C1 segment of cervical spinal cord (tissue), 14 donors: ENCODE data around the gene HCCS.

Experiments
- DNase-seq, 14 donors: peaks; one replicate each; lab custom pipeline; 2025; lab: John Stamatoyannopoulos, UW

Gene HCCS

DNA sequence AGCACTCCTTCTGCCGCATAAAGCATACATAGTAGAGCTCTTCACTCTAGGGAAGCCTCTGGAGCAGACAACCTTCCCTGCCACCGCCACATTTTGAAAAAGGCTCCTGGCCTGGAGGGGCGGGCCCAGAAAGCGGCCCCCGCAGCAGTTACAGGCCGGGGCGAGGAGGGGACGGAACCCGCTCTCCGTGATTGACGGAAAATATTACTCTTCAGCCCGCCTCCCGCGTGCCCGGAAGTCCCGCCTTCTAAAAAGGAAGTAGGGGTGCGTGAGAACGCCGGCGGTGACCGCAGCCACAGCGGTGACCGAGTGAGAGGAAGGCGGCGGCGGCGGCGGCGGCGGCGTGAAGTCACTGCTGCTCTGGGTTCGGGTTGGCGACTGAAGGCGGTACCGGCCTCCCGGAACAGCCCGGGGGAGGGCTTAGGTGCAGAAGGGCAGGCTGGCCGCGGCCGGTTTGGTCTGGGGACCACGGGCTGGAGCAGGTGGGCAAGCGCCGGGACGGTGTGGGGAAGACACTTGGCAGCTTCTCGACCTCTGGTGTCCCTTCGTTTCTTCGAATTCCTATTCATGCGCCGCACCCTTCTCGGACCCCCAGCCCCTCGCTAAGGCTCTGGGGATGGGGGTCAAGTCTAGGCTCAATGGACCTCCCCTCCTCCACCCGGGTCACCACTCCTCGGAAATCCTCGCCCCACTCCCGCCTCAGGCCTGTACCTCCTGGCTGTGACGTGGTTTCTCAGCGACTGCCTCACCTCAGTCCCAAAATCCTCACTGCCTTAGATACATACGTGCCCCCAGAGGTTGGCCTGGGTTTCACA, at the start of gene HCCS:
Gene HCCS (plus strand): TSS at position 296 of the 815 bp plus-strand sequence. CDS start 729 bp downstream, outside the sequence.
- DNase-seq = peak in 13 of 14 donors; percentile 5 to 83 (median 64)

- no peak for DNase-seq
Measured at GRCh38 chrX:11064276-11064675, 46.9 kb upstream of the HCCS start.

DNA sequence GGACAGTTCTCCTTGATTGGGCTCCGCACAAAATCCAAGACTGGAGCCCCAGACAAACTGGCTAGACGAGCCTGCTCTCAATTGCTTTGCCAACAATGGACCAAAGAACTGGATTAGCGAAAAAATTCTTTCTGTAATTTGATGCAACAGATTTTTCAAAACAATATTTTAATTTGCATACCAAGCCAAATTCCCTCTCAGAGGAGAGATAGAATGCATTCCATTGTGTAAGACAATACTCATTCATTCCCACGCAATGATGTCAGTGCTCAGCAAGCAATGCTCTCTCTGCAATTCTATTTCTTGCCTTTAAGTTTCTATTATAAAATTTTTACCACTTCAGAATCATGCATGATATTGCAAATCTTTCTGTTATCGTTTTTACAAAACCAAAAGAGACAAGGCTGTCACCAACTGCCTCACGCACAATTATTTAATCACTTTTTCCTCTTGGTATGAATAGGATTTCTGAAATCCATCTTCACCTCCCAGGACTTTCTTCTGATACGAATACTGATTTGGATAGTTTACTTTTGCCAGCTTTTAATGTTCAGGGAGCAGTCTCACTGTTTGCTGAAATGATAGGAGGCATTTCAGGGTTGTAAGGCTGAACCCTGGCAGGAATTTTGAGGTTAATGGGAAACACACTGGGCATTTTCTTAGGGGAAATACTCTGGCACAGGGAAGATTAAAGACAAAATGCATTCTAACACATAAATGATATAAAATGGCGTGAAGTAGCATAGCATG, 46.1 kb upstream of the HCCS start:
- DNase-seq = peak in 1 of 14 donors; percentile 16

DNA sequence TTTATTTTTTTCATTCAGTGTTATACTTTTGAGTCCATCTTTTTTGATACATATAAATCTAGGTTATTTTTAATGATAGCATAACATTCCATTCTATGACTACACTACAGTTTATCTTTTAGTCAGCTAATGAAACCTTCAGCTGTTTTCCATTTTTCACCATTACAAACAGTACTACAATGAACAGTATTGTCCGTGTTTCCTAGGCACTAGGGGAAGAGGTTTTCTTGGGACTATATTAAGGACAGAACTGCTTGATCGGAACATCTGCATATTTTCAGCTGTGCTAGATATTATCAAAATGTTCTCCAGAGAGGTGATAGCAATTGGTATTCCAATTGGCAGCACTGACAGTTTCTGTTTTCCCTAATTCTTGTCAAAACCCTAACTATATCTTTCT, 44.3 kb upstream of the HCCS start:
- DNase-seq = no peak

DNA sequence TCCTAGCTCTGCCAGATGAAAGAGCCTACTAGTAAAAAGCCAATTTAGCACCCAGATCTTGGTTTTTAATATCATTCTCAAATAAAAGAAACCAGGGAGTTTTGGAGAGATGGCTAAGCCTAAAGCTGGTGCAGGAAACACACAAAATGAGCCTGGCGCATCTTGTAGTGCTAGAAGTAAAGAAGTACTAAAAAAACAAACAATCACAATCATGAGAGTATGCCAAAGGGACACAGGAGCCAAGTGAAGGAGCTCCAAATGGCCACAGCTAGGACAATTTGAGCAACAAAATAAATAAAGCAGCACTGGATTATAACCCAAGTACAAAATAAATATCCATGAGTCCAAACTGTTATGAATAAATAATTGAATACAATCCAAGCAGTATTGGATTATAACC, 37.8 kb upstream of the HCCS start:
- no peak for DNase-seq

DNA sequence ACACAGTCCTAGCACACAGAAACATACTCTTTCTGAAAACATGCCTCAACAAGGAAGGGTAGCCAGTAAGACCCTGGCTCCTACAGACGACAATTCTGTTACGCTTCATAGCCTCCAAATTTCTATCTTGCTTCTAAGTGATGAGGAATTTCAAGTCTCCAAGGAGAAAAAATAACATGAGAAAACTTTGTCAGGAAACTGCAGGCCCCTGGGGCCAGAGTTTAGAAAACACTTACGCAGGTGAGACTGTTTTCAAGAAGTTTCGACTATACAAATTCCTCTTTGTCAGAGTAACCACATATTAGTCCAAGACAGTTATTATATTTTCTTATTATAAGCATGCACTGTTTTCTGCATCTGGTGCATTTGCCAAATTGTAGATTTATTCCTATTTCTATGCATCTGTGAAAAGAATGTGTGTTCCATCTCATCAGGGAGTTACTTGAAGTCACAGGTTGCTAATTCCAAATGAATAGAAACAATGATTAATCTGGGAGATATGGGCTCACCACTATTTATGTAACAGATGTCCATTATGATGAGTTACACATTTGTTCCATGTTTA, 30.3 kb upstream of the HCCS start:
- no peak for DNase-seq

DNA sequence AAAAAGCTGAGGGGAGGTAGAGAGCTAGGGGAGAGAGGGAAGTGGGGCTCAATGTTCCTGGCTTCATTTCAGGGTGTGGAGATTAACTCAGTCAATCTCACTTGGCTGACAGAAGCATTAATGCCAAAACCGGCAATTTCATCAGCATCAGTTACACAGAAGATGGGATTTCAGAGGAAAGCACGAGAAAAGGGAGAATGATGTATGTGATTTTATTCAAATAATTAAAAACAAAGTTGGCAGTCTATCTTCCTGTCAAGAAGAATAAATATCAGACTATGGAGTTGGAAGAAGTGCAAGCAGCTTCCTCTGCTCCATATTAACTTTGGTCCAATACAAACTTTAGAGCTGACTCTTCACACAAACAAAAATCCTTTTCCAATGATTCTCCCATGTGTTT, 29.6 kb upstream of the HCCS start:
- DNase-seq = no peak

DNA sequence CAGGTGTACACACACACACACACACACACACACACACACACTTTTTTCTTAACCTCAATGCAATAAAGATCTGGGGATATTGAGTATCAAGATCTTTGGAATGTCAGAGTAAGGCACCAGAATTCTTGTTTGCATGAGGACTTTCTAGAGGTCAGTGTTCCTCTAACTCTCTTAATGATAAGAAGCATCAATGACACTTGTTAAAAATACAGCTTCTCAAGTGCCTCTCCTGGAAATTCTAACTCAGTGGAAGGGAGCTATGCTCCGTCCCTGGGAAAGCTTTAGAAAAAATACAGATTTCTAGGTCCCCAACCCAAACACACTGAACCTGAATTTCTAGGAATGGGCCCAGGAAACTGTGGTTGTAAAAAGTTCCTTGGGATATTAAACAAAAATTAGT, 25.8 kb upstream of the HCCS start:
- DNase-seq = no peak

DNA sequence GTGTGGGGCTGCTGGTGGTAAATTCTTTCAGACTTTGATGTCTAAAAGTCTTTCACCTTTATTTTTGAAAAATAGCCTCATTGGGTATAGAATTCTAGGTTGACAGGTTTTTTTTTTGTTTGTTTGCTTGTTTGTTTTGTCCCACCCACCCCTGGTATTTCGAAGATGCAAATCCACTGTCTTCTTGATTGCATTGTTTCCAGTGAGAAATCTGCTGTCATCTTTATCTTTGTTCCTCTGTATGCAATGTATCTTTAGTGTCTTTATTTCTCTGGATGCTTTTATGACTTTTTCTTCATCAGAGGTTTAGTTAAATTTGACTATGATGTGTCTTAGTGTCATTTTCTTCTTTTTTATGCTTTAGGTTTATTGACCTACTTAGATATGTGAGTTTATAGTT, 21.3 kb upstream of the HCCS start:
- DNase-seq = no peak

- DNase-seq = no peak
Measured at GRCh38 chrX:11097933-11098332, 13.2 kb upstream of the HCCS start.

DNA sequence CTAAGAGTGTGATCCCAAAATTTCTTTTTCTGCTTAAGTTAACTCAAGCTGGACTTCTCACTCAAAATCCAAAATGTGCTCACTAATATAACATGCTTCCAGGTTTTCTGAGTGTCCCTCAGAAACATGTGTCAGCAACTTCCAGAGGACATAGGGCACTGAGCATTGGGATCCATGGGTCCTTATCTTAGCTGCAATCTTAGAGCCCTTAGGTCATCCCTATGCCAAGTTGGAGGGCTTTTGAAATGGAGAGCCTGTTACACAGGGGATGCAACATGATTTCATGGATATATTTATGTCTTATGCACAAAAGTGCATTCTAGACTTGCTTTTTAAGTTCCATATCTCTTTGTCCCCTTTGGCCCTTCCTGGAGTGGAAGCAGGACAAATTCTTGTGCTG, 11.7 kb upstream of the HCCS start:
- DNase-seq = no peak

GRCh38 chrX:11100281-11101035, 10.7 kb upstream of the HCCS start:
- DNase-seq = peak in 1 of 14 donors; percentile 8

- no peak for DNase-seq
Measured at GRCh38 chrX:11103006-11103405, 8.1 kb upstream of the HCCS start.

DNA sequence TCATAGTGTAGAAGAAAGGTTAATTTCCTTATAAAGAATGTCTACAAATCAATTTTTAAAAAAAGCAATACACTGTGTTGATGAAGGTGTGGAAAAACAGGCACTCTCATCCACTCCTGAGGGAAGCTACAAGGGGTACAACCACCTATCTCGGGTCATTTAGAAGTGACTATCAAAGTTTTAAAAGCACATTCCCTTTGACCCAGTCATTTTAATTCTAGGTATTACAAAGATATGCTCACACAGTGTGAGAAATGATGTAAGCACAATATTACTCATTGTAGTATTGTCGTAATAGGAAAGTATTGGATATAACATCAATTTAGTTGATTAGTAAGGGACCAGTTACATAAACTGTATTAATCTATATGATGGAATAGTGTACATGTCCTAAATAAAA, 7.4 kb upstream of the HCCS start:
- no peak for DNase-seq

DNA sequence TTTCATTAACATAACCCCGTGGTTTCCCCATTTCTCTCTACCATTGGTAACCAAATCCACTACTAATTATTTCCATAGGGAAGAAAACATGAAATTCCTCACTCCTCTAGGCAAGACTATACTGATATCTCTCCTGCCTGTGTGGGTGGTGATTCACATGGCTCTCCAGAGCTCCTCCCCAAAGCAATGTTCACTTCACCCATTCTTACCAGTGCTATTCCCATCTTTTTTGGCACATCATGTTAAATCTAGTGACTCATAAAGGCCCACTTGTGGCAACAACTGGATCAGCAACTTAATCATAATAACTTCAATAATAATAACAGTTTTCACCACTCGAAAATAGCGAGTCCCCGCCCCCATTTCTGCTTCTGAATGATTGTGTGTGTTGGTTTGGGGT, 6.1 kb upstream of the HCCS start:
- no peak for DNase-seq

- DNase-seq = no peak
Measured at GRCh38 chrX:11108253-11108941, 2.7 kb upstream of the HCCS start.

- no peak for DNase-seq
Measured at GRCh38 chrX:11109968-11110367, 1.2 kb upstream of the HCCS start.

GRCh38 chrX:11111947-11112346, 815 bp downstream of the HCCS start:
- DNase-seq = no peak

GRCh38 chrX:11113731-11114130, 2.6 kb downstream of the HCCS start:
- DNase-seq = no peak

DNA sequence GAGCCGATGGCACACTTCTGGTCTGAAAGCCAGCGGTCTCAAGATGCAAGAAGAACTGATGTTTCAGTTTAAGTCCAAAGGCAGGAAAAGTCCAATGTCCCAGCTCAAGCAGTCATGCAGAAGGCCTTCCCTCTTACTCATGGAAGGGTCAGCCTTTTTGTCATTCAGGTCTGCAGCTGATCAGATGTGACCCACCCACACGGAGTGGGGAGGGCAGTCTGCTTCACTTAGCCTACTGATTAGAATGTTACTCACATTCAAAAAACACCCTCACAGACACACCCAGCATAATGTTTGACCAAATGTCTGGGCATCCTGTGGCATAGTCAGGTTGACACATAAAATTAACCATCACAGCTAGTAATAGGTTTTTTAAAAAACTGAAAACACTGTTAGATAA, 6.6 kb downstream of the HCCS start:
- no peak for DNase-seq

GRCh38 chrX:11119313-11119943, 8.3 kb downstream of the HCCS start:
- no peak for DNase-seq
